ENCODE data around the gene ZC3H12D. TPM values are rescaled to one million over a fixed set of nuclear protein-coding genes. Genes with fewer than 3 reads are reported as not detected.

The ZC3H12D gene
- total RNA-seq, 1 donor from 2014 or later = 9.7 TPM

GRCh38 chr6:149419696-149420404 lies 65.0 kb downstream of the ZC3H12D start:
- intact Hi-C loops (cut with micrococcal nuclease) = no loop called here

- intact Hi-C loops (cut with micrococcal nuclease) = no loop called here
These were observed 70.0 kb downstream of the ZC3H12D start for GRCh38 chr6:149414821-149415220.

- intact Hi-C loops (cut with micrococcal nuclease) = no loop called here
These were observed 70.8 kb downstream of the ZC3H12D start for GRCh38 chr6:149414009-149414408.

- intact Hi-C loops (cut with micrococcal nuclease) = no loop called here
These were observed 74.3 kb downstream of the ZC3H12D start for GRCh38 chr6:149410557-149410956.

GRCh38 chr6:149409617-149410016 lies 75.2 kb downstream of the ZC3H12D start:
- intact Hi-C loops (cut with micrococcal nuclease) = loop anchor here (5.0 kb wide), 1 partner anchor 42 kb away; no protein-coding TSS in a partner anchor

- intact Hi-C loops (cut with micrococcal nuclease) = loop anchor here (5.0 kb wide), 1 partner anchor 39 kb away; no protein-coding TSS in a partner anchor
These were observed 78.7 kb downstream of the ZC3H12D start for GRCh38 chr6:149405823-149406765.

GRCh38 chr6:149403534-149403933 lies 81.3 kb downstream of the ZC3H12D start:
- intact Hi-C loops (cut with micrococcal nuclease) = no loop called here

GRCh38 chr6:149400050-149400449 lies 84.8 kb downstream of the ZC3H12D start, which contains the start of gene SUMO4:
Gene SUMO4, plus strand, starts transcription at chr6:149400262. Its CDS starts 130 bp downstream, at chr6:149400392.
- intact Hi-C loops (cut with micrococcal nuclease) = no loop called here

GRCh38 chr6:149397384-149397783 lies 87.4 kb downstream of the ZC3H12D start:
- intact Hi-C loops (cut with micrococcal nuclease) = no loop called here

Other genes starting within 250 kb of the ZC3H12D start
- 142 and 156 TPM in 2 replicates for gene TAB2, start 167.3 kb downstream of the ZC3H12D start, total RNA-seq
- gene SUMO4, start 84.8 kb downstream of the ZC3H12D start, total RNA-seq = 9.6 and 10.5 TPM in 2 replicates
- 18.3 and 18.6 TPM in 2 replicates for gene PPIL4, start 61.0 kb upstream of the ZC3H12D start, total RNA-seq
- 15.1 and 17.7 TPM in 2 replicates for gene GINM1, start 81.4 kb upstream of the ZC3H12D start, total RNA-seq
- 22.3 and 23.3 TPM in 2 replicates for gene KATNA1, start 163.7 kb upstream of the ZC3H12D start, total RNA-seq
- gene LATS1, start 233.1 kb upstream of the ZC3H12D start, total RNA-seq = 37.9 and 40.1 TPM in 2 replicates

Measured in T-helper 2 cell treated with Interferon-gamma antibody and Interleukin-4, amounts not matched to agents 100 ng/mL and 5 ng/mL, for 36 hours (primary cell).